HepG2 (cell line): Measurements from ENCODE around the gene TPST2. TPM values are rescaled to one million over a fixed set of nuclear protein-coding genes. Genes with fewer than 3 reads are reported as not detected.

ENCODE experiments used
- ATAC-seq: fragments of 200-7000 bp; cut with Tn5 transposase; 3 replicates; pipeline ENCODE4 v1.9.1; 2020; ENCODE audit warnings: mild to moderate bottlenecking, moderate library complexity
- BruUV-seq: library from RNA; stranded (reverse); fragments of 400-500 nt; replicated peaks from 2 replicates; lab custom pipeline; 2021; lab: Mats Ljungman, UMichigan
- CTCF ChIA-PET: fragments of 300-600 bp; formaldehyde crosslinking; extraction: SDS; loops from one replicate; lab custom pipeline; 2021; ENCODE audit warnings: low total read pairs, inconsistent platforms, low intra/inter-chr PET ratio; lab: Yijun Ruan, JAX
- POLR2A ChIA-PET: fragments of 350-600 bp; sonication (Branson Sonifier 250); formaldehyde crosslinking; loops from one replicate; lab custom pipeline; 2020; ENCODE audit warnings: antibody characterized with exemption, inconsistent platforms; lab: Yijun Ruan, JAX
- DNase-seq: peaks from one replicate; pipeline ENCODE4 v3.0.0-alpha.2; 2015; ENCODE audit warnings: low spot score
- FAIRE-seq: peaks from 3 replicates; lab custom pipeline; 2011; peaks lifted over from hg19 to GRCh38; lab: Jason Lieb, UNC
- H2AFZ ChIP-seq: one replicate; pipeline ENCODE4 v1.6.1; 2011; ENCODE audit warnings: low read length, inconsistent platforms
- H3K27ac ChIP-seq: fragments of 300-600 bp; 3 replicates; pipeline ENCODE4 v1.8.0; 2011; ENCODE audit warnings: mixed run types, mild to moderate bottlenecking, mixed read lengths, low read length, inconsistent platforms; ENCODE audit not compliant: insufficient read depth; ENCODE audit errors: extremely low read length
- H3K27me3 ChIP-seq, 2 experiments: fragments of 200-600 bp in 1 of 2; 2 replicates in 1 of 2; 3 replicates in 1 of 2; pipeline versions ENCODE4 v1.6.0 to v1.8.0; 2011; ENCODE audit warnings: low read length in 2 of 2, mild to moderate bottlenecking in 2 of 2, moderate library complexity in 2 of 2, inconsistent platforms in 1 of 2; ENCODE audit not compliant: insufficient read depth in 2 of 2, control insufficient read depth in 1 of 2
- H3K36me3 ChIP-seq, 2 experiments: fragments of 200-600 bp in 1 of 2; replicated peaks in 1 of 2; 2 replicates in 1 of 2; 3 replicates in 1 of 2; pipeline versions ENCODE4 v1.5.1 to v1.8.0; 2011; ENCODE audit warnings: low read length in 2 of 2, inconsistent platforms in 1 of 2; ENCODE audit not compliant: insufficient read depth in 2 of 2, control insufficient read depth in 1 of 2
- H3K4me1 ChIP-seq: 2 replicates; pipeline ENCODE4 v1.5.1; 2012; ENCODE audit warnings: low read length, inconsistent platforms; ENCODE audit not compliant: insufficient read depth
- H3K4me2 ChIP-seq: 2 replicates; pipeline ENCODE4 v1.6.0; 2011; ENCODE audit warnings: low read depth, low read length, inconsistent platforms
- H3K4me3 ChIP-seq, 3 experiments: fragments of 200-600 bp in 1 of 3; sonication (generic), shearing (Covaris generic) in 1 of 3; replicated peaks in 1 of 3; 2 replicates each; pipeline ENCODE4 v1.5.1; 2011 to 2016; ENCODE audit warnings: low read length in 3 of 3, inconsistent platforms in 2 of 3, low read depth in 2 of 3, mild to moderate bottlenecking in 2 of 3, control low read depth in 1 of 3, mixed read lengths in 1 of 3; ENCODE audit not compliant: insufficient read depth in 1 of 3
- H3K79me2 ChIP-seq: one replicate; pipeline ENCODE4 v1.6.1; 2011; ENCODE audit warnings: low read length, inconsistent platforms; ENCODE audit not compliant: insufficient read depth
- H3K9ac ChIP-seq: 2 replicates; pipeline ENCODE4 v1.6.0; 2011; ENCODE audit warnings: mild to moderate bottlenecking, low read depth, low read length, inconsistent platforms; ENCODE audit not compliant: insufficient read depth
- H3K9me3 ChIP-seq: 2 replicates; pipeline ENCODE4 v1.5.1; 2012; ENCODE audit warnings: mild to moderate bottlenecking, low read length
- H4K20me1 ChIP-seq: 2 replicates; pipeline ENCODE4 v1.6.0; 2011; ENCODE audit warnings: inconsistent platforms, mild to moderate bottlenecking, low read length, moderate library complexity; ENCODE audit not compliant: insufficient read depth
- HHEX ChIP-seq: IDR thresholded peaks from 2 replicates; pipeline ENCODE4 v1.6.1; 2016; ENCODE audit warnings: control low read depth
- SMAD9 ChIP-seq: sonication (generic); formaldehyde crosslinking; IDR thresholded peaks from 2 replicates; pipeline ENCODE4 v1.5.1; 2020; ENCODE audit warnings: mild to moderate bottlenecking, missing genetic modification reagents
- TEAD3 ChIP-seq: optimal IDR thresholded peaks from 2 replicates; pipeline ENCODE3; 2016; ENCODE audit warnings: borderline replicate concordance
- WGBS: methylation state at CpG from one replicate; pipeline ENCODE4 v1.1.6; 2017; ENCODE audit warnings: low lambda C conversion rate; 5-methylcytosine and 5-hydroxymethylcytosine counted together
- in situ Hi-C: cut with HindIII; loops from 2 replicates; pipeline ENCODE4 v1.10.0; 2017; ENCODE audit warnings: low pct_unique_long_range_greater_than_20kb; ENCODE audit not compliant: extremely low pct_ligation_motif_present
- intact Hi-C: fragments of 100-400 bp; cut with micrococcal nuclease; formaldehyde crosslinking; loops from one replicate; pipeline ENCODE4 v1.10.0; 2022; ENCODE audit not compliant: unreplicated experiment
- polyA plus RNA-seq, 8 experiments: library from polyadenylated mRNA; depleted of rRNA in 3 of 8; stranded (reverse) in 7 of 8; unstranded in 1 of 8; fragments of >200 nt; fragmentation: Illumina TruSeq in 4 of 8; extraction: Trizol in 4 of 8; gene quantifications; 2 replicates each; pipeline versions ENCODE4 v1.2.1 to v1.2.3, GENCODE V29; 2011 to 2016; ENCODE audit warnings: low read depth in 4 of 8, missing spikeins in 1 of 8, mixed read lengths in 1 of 8; ENCODE audit not compliant: insufficient read depth in 1 of 8
- total RNA-seq, 5 experiments: library from RNA; depleted of rRNA; stranded (reverse); fragments of >200 nt; fragmentation: Illumina TruSeq; extraction: Trizol; gene quantifications; 2 replicates each; pipeline ENCODE4 v1.2.3, GENCODE V29; 2016; ENCODE audit warnings: low read depth in 1 of 5
- TF ChIP-seq, protein P1 (sequence below): sonication (generic); formaldehyde crosslinking; IDR thresholded peaks from 2 replicates; pipeline ENCODE4 v1.4.0; 2020; ENCODE audit warnings: mild to moderate bottlenecking, missing genetic modification reagents

Gene TPST2
- total and polyA plus RNA-seq, 2 of the 13 experiments (the other 11 are each of a cell fraction or from before 2014, with no cell fraction given) = 15.2 to 23.8 TPM

DNA sequence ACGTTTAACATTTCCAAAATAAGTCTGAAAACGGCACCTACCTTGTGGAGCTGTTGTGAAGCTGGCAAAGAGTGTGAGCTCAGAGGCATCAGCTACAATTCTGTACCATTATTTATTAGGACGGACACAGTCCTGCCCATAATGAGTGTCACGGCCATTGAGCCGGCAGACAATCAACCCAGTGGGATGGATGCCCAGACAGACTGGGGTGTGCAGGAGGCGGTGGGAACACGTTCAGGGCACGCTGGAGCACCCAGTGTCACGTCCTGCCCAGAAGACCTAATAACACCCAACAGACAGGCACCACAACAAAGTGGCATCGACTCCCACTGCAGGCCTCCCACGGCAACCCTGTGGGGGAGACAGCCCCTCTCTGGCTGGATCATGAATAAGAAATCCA is 34.5 kb downstream of the TPST2 start (continued):
- TF ChIP-seq, protein P1, sequence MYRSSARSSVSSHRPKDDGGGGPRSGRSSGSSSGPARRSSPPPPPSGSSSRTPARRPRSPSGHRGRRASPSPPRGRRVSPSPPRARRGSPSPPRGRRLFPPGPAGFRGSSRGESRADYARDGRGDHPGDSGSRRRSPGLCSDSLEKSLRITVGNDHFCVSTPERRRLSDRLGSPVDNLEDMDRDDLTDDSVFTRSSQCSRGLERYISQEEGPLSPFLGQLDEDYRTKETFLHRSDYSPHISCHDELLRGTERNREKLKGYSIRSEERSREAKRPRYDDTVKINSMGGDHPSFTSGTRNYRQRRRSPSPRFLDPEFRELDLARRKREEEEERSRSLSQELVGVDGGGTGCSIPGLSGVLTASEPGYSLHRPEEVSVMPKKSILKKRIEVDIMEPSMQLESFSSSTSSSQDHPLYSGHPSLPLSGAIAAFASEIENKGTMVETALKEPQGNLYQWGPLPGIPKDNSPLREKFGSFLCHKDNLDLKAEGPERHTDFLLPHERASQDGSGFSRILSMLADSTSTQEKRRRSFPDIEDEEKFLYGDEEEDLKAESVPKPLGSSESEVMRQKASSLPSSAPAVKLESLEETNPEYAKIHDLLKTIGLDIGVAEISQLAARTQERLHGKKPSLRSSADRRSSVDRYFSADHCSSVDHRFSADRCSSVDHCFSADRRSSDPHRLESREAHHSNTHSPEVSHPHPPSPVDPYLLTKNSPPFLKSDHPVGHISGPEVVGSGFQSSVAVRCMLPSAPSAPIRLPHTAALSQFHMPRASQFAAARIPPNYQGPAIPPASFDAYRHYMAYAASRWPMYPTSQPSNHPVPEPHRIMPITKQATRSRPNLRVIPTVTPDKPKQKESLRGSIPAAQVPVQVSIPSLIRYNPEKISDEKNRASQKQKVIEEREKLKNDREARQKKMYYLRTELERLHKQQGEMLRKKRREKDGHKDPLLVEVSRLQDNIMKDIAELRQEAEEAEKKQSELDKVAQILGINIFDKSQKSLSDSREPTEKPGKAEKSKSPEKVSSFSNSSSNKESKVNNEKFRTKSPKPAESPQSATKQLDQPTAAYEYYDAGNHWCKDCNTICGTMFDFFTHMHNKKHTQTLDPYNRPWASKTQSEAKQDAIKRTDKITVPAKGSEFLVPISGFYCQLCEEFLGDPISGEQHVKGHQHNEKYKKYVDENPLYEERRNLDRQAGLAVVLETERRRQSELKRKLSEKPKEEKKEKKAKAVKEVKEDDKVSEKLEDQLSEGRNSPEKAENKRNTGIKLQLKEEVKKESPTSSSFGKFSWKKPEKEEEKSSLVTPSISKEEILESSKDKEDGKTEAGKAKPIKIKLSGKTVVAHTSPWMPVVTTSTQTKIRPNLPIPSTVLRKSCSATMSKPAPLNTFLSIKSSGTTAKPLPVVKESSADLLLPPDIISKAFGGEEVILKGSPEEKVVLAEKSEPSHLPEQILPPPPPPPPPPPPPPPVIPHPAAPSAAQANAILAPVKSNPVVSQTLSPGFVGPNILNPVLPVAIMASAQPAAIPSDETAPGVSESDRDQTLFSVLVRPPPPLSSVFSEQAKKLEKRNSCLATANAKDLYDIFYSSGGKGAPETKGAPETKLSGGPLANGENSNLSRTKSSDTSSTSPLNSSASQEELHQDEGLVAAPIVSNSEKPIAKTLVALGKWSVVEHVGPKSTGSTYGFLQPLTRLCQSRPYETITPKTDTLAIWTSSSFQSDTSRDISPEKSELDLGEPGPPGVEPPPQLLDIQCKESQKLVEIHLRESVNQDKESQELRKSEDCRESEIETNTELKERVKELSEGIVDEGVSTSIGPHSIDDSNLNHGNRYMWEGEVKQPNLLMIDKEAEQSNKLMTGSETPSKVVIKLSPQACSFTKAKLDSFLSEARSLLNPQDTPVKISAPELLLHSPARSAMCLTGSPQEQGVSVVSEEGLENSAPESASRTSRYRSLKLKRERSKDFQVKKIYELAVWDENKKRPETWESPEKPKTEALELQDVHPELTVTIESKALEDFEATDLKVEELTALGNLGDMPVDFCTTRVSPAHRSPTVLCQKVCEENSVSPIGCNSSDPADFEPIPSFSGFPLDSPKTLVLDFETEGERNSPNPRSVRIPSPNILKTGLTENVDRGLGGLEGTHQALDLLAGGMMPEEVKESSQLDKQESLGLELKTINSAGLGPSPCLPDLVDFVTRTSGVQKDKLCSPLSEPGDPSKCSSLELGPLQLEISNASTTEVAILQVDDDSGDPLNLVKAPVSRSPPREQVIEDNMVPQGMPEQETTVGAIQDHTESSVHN (CRISPR knock-in tag) = no peak
- no peak for TF ChIP-seq SMAD9

DNA sequence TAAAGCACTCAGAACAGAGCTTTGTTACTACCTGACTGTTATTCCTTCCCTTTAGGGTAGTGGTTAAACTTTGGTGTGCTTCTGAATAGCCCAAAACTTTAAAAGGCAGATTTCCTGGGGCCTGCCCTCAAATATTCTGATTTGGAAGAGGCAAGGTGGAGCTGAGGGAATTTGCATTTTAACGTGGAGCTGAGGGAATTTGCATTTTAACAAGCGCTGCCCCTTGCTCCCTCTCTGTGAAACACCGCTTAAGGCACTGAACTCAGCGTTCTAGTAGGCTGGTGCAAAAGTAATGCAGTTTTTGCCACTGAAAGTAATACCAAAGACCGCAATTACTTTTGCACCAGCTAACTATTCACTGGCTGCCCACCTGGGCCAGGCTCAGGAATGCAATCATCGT is 35.0 kb downstream of the TPST2 start:
- FAIRE-seq = no peak
- 92% methylated on average over 6 of the region's 6 CpGs for WGBS
- CTCF ChIA-PET = no interaction called here

More for the DNA sequence above, 35.0 kb downstream of the TPST2 start:
- no TSS peak for BruUV-seq
- Histone ChIP-seq H3K9ac (no peak overlapping the region), H2AFZ (no peak overlapping the region), H3K9me3 (no peaks in the 10 kb centered on the region), H4K20me1 (no peaks in the 10 kb centered on the region), H3K79me2 (no peaks in the 10 kb centered on the region), H3K4me3 (no peak overlapping the region), H3K4me2 (no peak overlapping the region), H3K27ac (no peak overlapping the region), H3K4me1 (peaks cover 12% of the 10 kb centered on the region), H3K27me3 (no peaks in the 10 kb centered on the region), H3K36me3 (no peaks in the 10 kb centered on the region)
- ATAC-seq = no peak
- POLR2A ChIA-PET = no interaction called here
- intact Hi-C loops = no loop called here
- no peak for DNase-seq
- TF ChIP-seq TEAD3 (CRISPR knock-in tag) (no peak), HHEX (CRISPR knock-in tag) (no peak)
- in situ Hi-C loops = no loop called here
